IPS DF 6.9 (cell line): Measurements from ENCODE around the gene RMDN2.

Source experiments
- DNase-seq: peaks from one replicate; pipeline ENCODE4 v3.0.0-alpha.2; 2013; ENCODE audit warnings: low read depth, low spot score
- H3K27ac ChIP-seq: one replicate; pipeline ENCODE4 v1.5.1; 2013; ENCODE audit warnings: low read length, control low read depth
- H3K27me3 ChIP-seq: 2 replicates; pipeline ENCODE4 v1.6.1; 2013; ENCODE audit warnings: mild to moderate bottlenecking, low read length; ENCODE audit not compliant: control insufficient read depth, insufficient read depth
- H3K36me3 ChIP-seq: 2 replicates; pipeline ENCODE4 v1.6.1; 2013; ENCODE audit warnings: low read length; ENCODE audit not compliant: control insufficient read depth, insufficient read depth
- H3K4me1 ChIP-seq: 2 replicates; pipeline ENCODE4 v1.6.1; 2013; ENCODE audit warnings: low read length; ENCODE audit not compliant: control insufficient read depth, insufficient read depth
- H3K4me3 ChIP-seq: 2 replicates; pipeline ENCODE4 v1.5.1; 2013; ENCODE audit warnings: mild to moderate bottlenecking, low read length
- H3K9me3 ChIP-seq: 2 replicates; pipeline ENCODE4 v1.6.1; 2013; ENCODE audit warnings: low read length, inconsistent platforms; ENCODE audit not compliant: control insufficient read depth, insufficient read depth
- WGBS: extraction: QIAGEN DNeasy Blood & Tissue Kit; methylation state at CpG from one replicate; pipeline ENCODE4 v1.1.7; 2013; ENCODE audit warnings: mixed read lengths, missing lambda C conversion rate; ENCODE audit not compliant: insufficient read length, insufficient coverage; 5-methylcytosine and 5-hydroxymethylcytosine counted together

Gene RMDN2

GRCh38 chr2:37897511-37897910 lies 27.6 kb upstream of the RMDN2 start:
- Histone ChIP-seq H3K27ac (no peak overlapping the region), H3K27me3 (no peaks in the 10 kb centered on the region), H3K36me3 (no peaks in the 10 kb centered on the region), H3K4me1 (no peaks in the 10 kb centered on the region), H3K9me3 (no peaks in the 10 kb centered on the region), H3K4me3 (no peak overlapping the region)
- DNase-seq, result no peak
- no CpG with 5 or more reads among the region's 3 CpGs for WGBS

- no peak for DNase-seq
- Histone ChIP-seq H3K4me1 (no peaks in the 10 kb centered on the region), H3K27me3 (no peaks in the 10 kb centered on the region), H3K4me3 (no peak overlapping the region), H3K27ac (no peak overlapping the region), H3K9me3 (no peaks in the 10 kb centered on the region), H3K36me3 (no peaks in the 10 kb centered on the region)
These were observed 26.6 kb upstream of the RMDN2 start for GRCh38 chr2:37898448-37898847.

GRCh38 chr2:37902991-37903390 lies 22.1 kb upstream of the RMDN2 start:
- H3K4me1 ChIP-seq, result peaks cover 2% of the 10 kb centered on the region; the same call in 1 of the 2 replicates

GRCh38 chr2:37904425-37904824 lies 20.7 kb upstream of the RMDN2 start:
- Histone ChIP-seq H3K36me3 (no peaks in the 10 kb centered on the region), H3K9me3 (no peaks in the 10 kb centered on the region), H3K4me1 (peaks cover 2% of the 10 kb centered on the region; the same call in 1 of the 2 replicates), H3K4me3 (no peak overlapping the region), H3K27ac (no peak overlapping the region), H3K27me3 (no peaks in the 10 kb centered on the region)
- no peak for DNase-seq
- no CpG with 5 or more reads among the region's 3 CpGs for WGBS

More at GRCh38 chr2:37902991-37903390, 22.1 kb upstream of the RMDN2 start:
- Histone ChIP-seq H3K27me3 (no peaks in the 10 kb centered on the region), H3K4me3 (no peak overlapping the region), H3K27ac (no peak overlapping the region), H3K36me3 (no peaks in the 10 kb centered on the region), H3K9me3 (no peaks in the 10 kb centered on the region)
- no peak for DNase-seq

- H3K9me3 ChIP-seq, result no peaks in the 10 kb centered on the region
- no peak for DNase-seq
- H3K27ac ChIP-seq, result no peak overlapping the region
- peaks cover 2% of the 10 kb centered on the region; the same call in 1 of the 2 replicates for H3K4me1 ChIP-seq
- no CpG with 5 or more reads among the region's 5 CpGs for WGBS
- H3K36me3 ChIP-seq, result no peaks in the 10 kb centered on the region
- H3K4me3 ChIP-seq, result no peak overlapping the region
- H3K27me3 ChIP-seq, result no peaks in the 10 kb centered on the region
These were observed 20.1 kb upstream of the RMDN2 start for GRCh38 chr2:37904993-37905392.

GRCh38 chr2:37906131-37906530 lies 19.0 kb upstream of the RMDN2 start:
- WGBS, result no CpG with 5 or more reads among the region's 2 CpGs
- Histone ChIP-seq H3K4me1 (peaks cover 2% of the 10 kb centered on the region; the same call in 1 of the 2 replicates), H3K36me3 (no peaks in the 10 kb centered on the region), H3K27me3 (no peaks in the 10 kb centered on the region), H3K4me3 (no peak overlapping the region), H3K9me3 (no peaks in the 10 kb centered on the region), H3K27ac (no peak overlapping the region)
- no peak for DNase-seq

GRCh38 chr2:37907501-37908225 lies 17.4 kb upstream of the RMDN2 start:
- no peaks in the 10 kb centered on the region for H3K36me3 ChIP-seq
- H3K4me3 ChIP-seq, result no peak overlapping the region
- no peak overlapping the region for H3K27ac ChIP-seq
- no peaks in the 10 kb centered on the region for H3K9me3 ChIP-seq
- DNase-seq, result no peak
- H3K4me1 ChIP-seq, result peaks cover 2% of the 10 kb centered on the region; the same call in 1 of the 2 replicates
- WGBS, result no CpG with 5 or more reads among the region's 5 CpGs
- no peaks in the 10 kb centered on the region for H3K27me3 ChIP-seq

- Histone ChIP-seq H3K9me3 (no peaks in the 10 kb centered on the region), H3K36me3 (no peaks in the 10 kb centered on the region), H3K27ac (no peak overlapping the region), H3K27me3 (no peaks in the 10 kb centered on the region), H3K4me1 (no peaks in the 10 kb centered on the region), H3K4me3 (no peak overlapping the region)
- WGBS, result no CpG with 5 or more reads among the region's 4 CpGs
- no peak for DNase-seq
These were observed 13.7 kb upstream of the RMDN2 start for GRCh38 chr2:37911296-37911873.

GRCh38 chr2:37912056-37912455 lies 13.0 kb upstream of the RMDN2 start:
- WGBS, result no CpG with 5 or more reads among the region's 1 CpG
- Histone ChIP-seq H3K27me3 (no peaks in the 10 kb centered on the region), H3K27ac (no peak overlapping the region), H3K4me3 (no peak overlapping the region), H3K9me3 (no peaks in the 10 kb centered on the region), H3K4me1 (no peaks in the 10 kb centered on the region), H3K36me3 (no peaks in the 10 kb centered on the region)
- no peak for DNase-seq

- no peaks in the 10 kb centered on the region for H3K9me3 ChIP-seq
- WGBS, result no CpG with 5 or more reads among the region's 2 CpGs
- H3K4me3 ChIP-seq, result no peak overlapping the region
- DNase-seq, result no peak
- no peaks in the 10 kb centered on the region for H3K27me3 ChIP-seq
- no peaks in the 10 kb centered on the region for H3K36me3 ChIP-seq
- H3K27ac ChIP-seq, result no peak overlapping the region
- no peaks in the 10 kb centered on the region for H3K4me1 ChIP-seq
These were observed 12.5 kb upstream of the RMDN2 start for GRCh38 chr2:37912616-37913015.

GRCh38 chr2:37914340-37914739 lies 10.7 kb upstream of the RMDN2 start:
- H3K27ac ChIP-seq, result no peak overlapping the region
- DNase-seq, result no peak
- no CpG with 5 or more reads among the region's 5 CpGs for WGBS
- H3K27me3 ChIP-seq, result no peaks in the 10 kb centered on the region
- H3K36me3 ChIP-seq, result no peaks in the 10 kb centered on the region
- no peaks in the 10 kb centered on the region for H3K4me1 ChIP-seq
- no peaks in the 10 kb centered on the region for H3K9me3 ChIP-seq
- no peak overlapping the region for H3K4me3 ChIP-seq
